Measurements from ENCODE around the gene MRPS23. TPM values are rescaled to one million over a fixed set of nuclear protein-coding genes. Genes with fewer than 3 reads are reported as not detected.

MRPS23 gene
- total and polyA plus RNA-seq, 2 of the 8 experiments (the other 6 are each of a cell fraction or from before 2014, with no cell fraction given) = 38.6 to 60.4 TPM

GRCh38 chr17:57892146-57892819 is 42.4 kb upstream of the MRPS23 start:
- H2BK15ac ChIP-seq (ENCODE audit: low read length) = peak overlapping the region; percentile 50; the same call in 1 of the 2 replicates
- FAIRE-seq (peak; percentile 88), DNase-seq (ENCODE audit: low read depth in 1 of 2, low spot score in 2 of 2) (peak in 1 of 2 experiments; percentile 99)
- H3K79me2 ChIP-seq (ENCODE audit: control insufficient read depth in 1 of 2, insufficient read depth in 2 of 2, low read length in 2 of 2) = no peaks in the 10 kb centered on the region
- no peak overlapping the region for H3K56ac ChIP-seq (replicated peaks; ENCODE audit: insufficient read length, low read depth, low read length)
- H3K27me3 ChIP-seq (replicated peaks in 1 of 4; ENCODE audit: control insufficient read depth in 3 of 4, extremely low read depth in 1 of 4, insufficient read depth in 3 of 4, low read length in 3 of 4) = no peaks in the 10 kb centered on the region
- no peak overlapping the region for H3K23ac ChIP-seq (ENCODE audit: insufficient read length)
- peak overlapping the region; percentile 91 for H2BK12ac ChIP-seq (ENCODE audit: low read depth, low read length)
- WGBS, 2 experiments (ENCODE audit: extremely low coverage in 1 of 2, insufficient coverage in 1 of 2, insufficient read length in 1 of 2, insufficient replicate concordance in 2 of 2, low coverage in 1 of 2, low lambda C conversion rate in 2 of 2, missing lambda C conversion rate in 1 of 2) = 63% methylated on average over 6 of the region's 6 CpGs; no CpG with 5 or more reads in 1 of the 2 experiments
- POLR2A ChIA-PET (ENCODE audit: partially characterized antibody) = interaction anchor here (0.8 to 2.0 kb wide), 13 partner anchors 13 to 115 kb away, joined by 3 to 9 read pairs (median 4); partner anchors contain the start of genes CUEDC1, SRSF1 and VEZF1
- no peak overlapping the region for H3K4ac ChIP-seq (replicated peaks; ENCODE audit: insufficient read length, low read depth, low read length)
- H4K5ac ChIP-seq (ENCODE audit: insufficient read length, low read depth, low read length) = no peak overlapping the region
- CTCF ChIA-PET (ENCODE audit: partially characterized antibody) = interaction anchor here (0.6 to 9.0 kb wide), 32 partner anchors 9 to 300 kb away, joined by 3 to 205 read pairs (median 5); partner anchors contain the start of gene EPX
- H3K4me2 ChIP-seq (ENCODE audit: insufficient read depth in 1 of 2, low read depth in 2 of 2, low read length in 2 of 2) = peak overlapping the region in 1 of 2 experiments; percentile 29; a peak in 2 of 4 replicates
- no peaks in the 10 kb centered on the region for H3K9me3 ChIP-seq (ENCODE audit: insufficient read depth in 2 of 2, low read depth in 1 of 2, low read length in 1 of 2)
- H3K23me2 ChIP-seq (ENCODE audit: low read depth, low read length) = no peaks in the 10 kb centered on the region
- H4K91ac ChIP-seq (replicated peaks; ENCODE audit: insufficient read length, low read length) = peak overlapping the region; percentile 20
- H3K4me1 ChIP-seq (replicated peaks in 1 of 4; ENCODE audit: control insufficient read depth in 3 of 4, insufficient read depth in 4 of 4, low read length in 3 of 4) = peaks cover 8 to 11% (median 11%) of the 10 kb centered on the region in 4 experiments
- H4K20me1 ChIP-seq (replicated peaks in 1 of 2; ENCODE audit: control insufficient read depth in 1 of 2, insufficient read depth in 2 of 2, low read length in 2 of 2) = no peaks in the 10 kb centered on the region
- peak overlapping the region; percentile 90 for H2BK5ac ChIP-seq (ENCODE audit: low read depth, low read length)
- H3K18ac ChIP-seq (ENCODE audit: extremely low read depth, low read length) = peak overlapping the region; percentile 85; the same call in 1 of the 2 replicates
- H2BK20ac ChIP-seq (ENCODE audit: low read length) = peak overlapping the region; percentile 82
- peak overlapping the region; percentile 17; the same call in 1 of the 2 replicates for H2AFZ ChIP-seq (ENCODE audit: low read length)
- no peak overlapping the region for H2AK5ac ChIP-seq (ENCODE audit: low read depth, low read length)
- peak overlapping the region in 1 of 4 experiments; percentile 32; a peak in 1 of 7 replicates for H3K9ac ChIP-seq (replicated peaks in 1 of 4; ENCODE audit: extremely low read depth in 1 of 4, low read depth in 3 of 4, low read length in 3 of 4)
- peak overlapping the region; percentile 54; the same call in 1 of the 2 replicates for H3K27ac ChIP-seq (ENCODE audit: low read depth, low read length)
- H2BK120ac ChIP-seq (replicated peaks; ENCODE audit: low read depth, low read length) = no peak overlapping the region
- no peaks in the 10 kb centered on the region for H3K36me3 ChIP-seq (ENCODE audit: control insufficient read depth in 2 of 4, insufficient read depth in 4 of 4, low read length in 3 of 4)
- peak overlapping the region in 1 of 4 experiments; percentile 1; a peak in 1 of 8 replicates for H3K4me3 ChIP-seq (ENCODE audit: extremely low read depth in 1 of 4, insufficient read depth in 2 of 4, low read depth in 3 of 4, low read length in 4 of 4)
- no peaks in the 10 kb centered on the region for H3K79me1 ChIP-seq (ENCODE audit: low read depth, low read length)
- no peak overlapping the region for H4K8ac ChIP-seq (ENCODE audit: extremely low read depth, insufficient read depth, low read length)
- H3K14ac ChIP-seq (ENCODE audit: insufficient read length) = no peak overlapping the region
- TF ChIP-seq ASH2L (IDR thresholded peaks at IDR 0.05; ENCODE audit: low read length) (no peak), TBP (IDR thresholded peaks at IDR 0.05; ENCODE audit: low read depth, low read length) (0 out of 2 replicates have a peak, but pooled peaks have one; percentile 14), RNF2 (IDR thresholded peaks at IDR 0.05; ENCODE audit: borderline replicate concordance, low read depth, low read length, missing control alignments, poor library complexity, severe bottlenecking) (no peak), ZNF274 (IDR thresholded peaks at IDR 0.05; ENCODE audit: borderline replicate concordance, extremely low read depth, low read length) (no peak), E2F6 (IDR thresholded peaks at IDR 0.05) (no peak), SUZ12 (IDR thresholded peaks at IDR 0.05; ENCODE audit: low read length) (no peak), USF2 (IDR thresholded peaks at IDR 0.05; ENCODE audit: low read length) (peak; percentile 71), BCL11A (IDR thresholded peaks at IDR 0.05; ENCODE audit: low read depth in 2 of 2, low read length in 2 of 2) (no peak), EZH2 (IDR thresholded peaks at IDR 0.05; ENCODE audit: low read depth, low read length, severe bottlenecking) (no peak)
